GM12872 (cell line): ENCODE measurements around the gene CD69.

ENCODE experiments used
- CTCF ChIP-seq: IDR thresholded peaks from 3 replicates; pipeline ENCODE4 v1.5.1; 2011; ENCODE audit warnings: low read depth, mild to moderate bottlenecking, low read length, moderate library complexity; ENCODE audit not compliant: insufficient read depth

CD69 gene

GRCh38 chr12:9758119-9758518, 2.6 kb downstream of the CD69 start:
- TF ChIP-seq CTCF: no peak

DNA sequence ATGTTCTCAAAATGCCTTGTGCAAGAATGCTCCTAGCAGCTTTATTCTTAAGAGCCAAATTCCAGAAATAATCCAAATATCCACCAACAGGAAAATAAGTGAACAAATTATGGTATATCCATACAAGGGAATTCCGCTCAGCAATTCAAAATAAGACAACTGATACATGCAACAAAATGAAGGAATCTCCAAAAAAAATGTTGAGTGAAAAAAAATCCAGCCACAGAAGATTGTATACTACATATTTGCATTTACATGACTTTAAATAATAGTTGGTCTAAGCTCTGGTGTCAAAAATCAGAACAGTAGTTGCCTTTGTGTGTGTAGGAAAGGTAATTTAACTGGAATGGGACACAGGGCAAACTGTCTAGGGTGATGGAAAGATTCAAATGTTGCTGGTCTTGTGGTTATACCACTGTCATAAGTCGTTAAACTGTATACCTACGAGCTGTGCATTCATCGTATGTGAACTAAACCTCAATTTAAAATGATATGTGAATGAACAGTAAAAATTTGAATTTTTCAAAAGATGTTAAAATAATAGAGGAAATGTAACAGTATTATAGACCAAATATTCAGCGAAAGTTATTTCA, 3.2 kb downstream of the CD69 start:
- TF ChIP-seq CTCF: no peak

GRCh38 chr12:9756706-9757105, 4.0 kb downstream of the CD69 start:
- no peak for TF ChIP-seq CTCF

- TF ChIP-seq CTCF: no peak
These were observed 4.5 kb downstream of the CD69 start for GRCh38 chr12:9756170-9756569.

DNA sequence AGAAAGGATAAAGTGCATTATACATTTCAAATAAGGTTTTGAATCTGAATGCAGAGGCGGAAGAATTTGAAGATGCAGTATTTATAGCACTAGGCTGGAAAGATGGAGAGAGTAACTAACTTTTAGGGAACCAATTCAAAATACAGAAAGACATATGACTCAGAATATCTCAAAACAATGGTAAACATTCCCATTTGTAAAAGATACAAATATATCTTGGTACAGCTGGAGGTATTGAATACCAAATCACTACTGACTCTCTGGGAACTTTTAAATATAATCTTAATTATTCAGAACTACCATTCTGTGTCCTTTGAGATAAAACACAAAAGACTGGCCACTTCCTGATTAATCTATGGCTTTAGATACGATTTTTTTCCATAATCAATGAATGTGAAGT, 5.1 kb downstream of the CD69 start:
- TF ChIP-seq CTCF: no peak

DNA sequence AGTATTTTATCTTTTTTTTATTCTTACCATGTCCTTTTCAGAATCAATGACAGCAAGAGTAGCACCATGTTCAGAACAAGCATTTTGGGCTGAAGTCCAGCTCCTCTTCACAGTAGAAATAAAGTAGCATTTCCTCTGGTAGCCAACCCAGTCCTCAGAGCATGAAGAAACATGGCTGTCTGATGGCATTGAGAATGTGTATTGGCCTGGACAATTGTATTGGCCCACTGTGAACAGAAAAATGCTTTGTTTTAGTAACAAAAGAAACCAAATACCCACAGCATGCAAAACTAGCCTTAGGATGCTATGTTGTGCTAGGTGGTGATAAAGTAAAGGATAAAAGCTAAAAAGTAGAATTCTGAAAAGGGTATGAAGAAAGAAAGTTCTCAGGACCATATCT, 5.7 kb downstream of the CD69 start:
- TF ChIP-seq CTCF: no peak

GRCh38 chr12:9754099-9754927, 6.4 kb downstream of the CD69 start:
- no peak for TF ChIP-seq CTCF
